ENCODE measurements around the gene FTCDNL1.

The FTCDNL1 gene

GRCh38 chr2:199742884-199743283, 108.1 kb downstream of the FTCDNL1 start:
- DNase-seq (ENCODE audit: low read depth) = no peak

GRCh38 chr2:199740111-199740428, 110.9 kb downstream of the FTCDNL1 start:
- DNase-seq (ENCODE audit: low read depth) = no peak

- DNase-seq (ENCODE audit: low read depth) = peak; percentile 34
Observed at GRCh38 chr2:199739413-199740110, 111.4 kb downstream of the FTCDNL1 start.

GRCh38 chr2:199738727-199739412, 112.1 kb downstream of the FTCDNL1 start:
- no peak for DNase-seq (ENCODE audit: low read depth)

- DNase-seq (ENCODE audit: low read depth) = no peak
Observed at GRCh38 chr2:199734651-199735050, 116.3 kb downstream of the FTCDNL1 start.

GRCh38 chr2:199734011-199734410, 117.0 kb downstream of the FTCDNL1 start:
- no peak for DNase-seq (ENCODE audit: low read depth)

- no peak for DNase-seq (ENCODE audit: low read depth)
Observed at GRCh38 chr2:199727801-199728200, 123.2 kb downstream of the FTCDNL1 start.

- no peak for DNase-seq (ENCODE audit: low read depth)
Observed at GRCh38 chr2:199727306-199727705, 123.7 kb downstream of the FTCDNL1 start.

- no peak for DNase-seq (ENCODE audit: low read depth)
Observed at GRCh38 chr2:199718074-199718473, 132.9 kb downstream of the FTCDNL1 start.

- no peak for DNase-seq (ENCODE audit: low read depth)
Observed at GRCh38 chr2:199717587-199717907, 133.4 kb downstream of the FTCDNL1 start.

- peak; percentile 26 for DNase-seq (ENCODE audit: low read depth)
Observed at GRCh38 chr2:199716807-199717586, 134.0 kb downstream of the FTCDNL1 start.

- no peak for DNase-seq (ENCODE audit: low read depth)
Observed at GRCh38 chr2:199713746-199714145, 137.2 kb downstream of the FTCDNL1 start.

GRCh38 chr2:199710551-199710950, 140.4 kb downstream of the FTCDNL1 start:
- DNase-seq (ENCODE audit: low read depth) = no peak

Measured in HS-27A (cell line).